Measurements from ENCODE around the gene TXNDC15.

DNA sequence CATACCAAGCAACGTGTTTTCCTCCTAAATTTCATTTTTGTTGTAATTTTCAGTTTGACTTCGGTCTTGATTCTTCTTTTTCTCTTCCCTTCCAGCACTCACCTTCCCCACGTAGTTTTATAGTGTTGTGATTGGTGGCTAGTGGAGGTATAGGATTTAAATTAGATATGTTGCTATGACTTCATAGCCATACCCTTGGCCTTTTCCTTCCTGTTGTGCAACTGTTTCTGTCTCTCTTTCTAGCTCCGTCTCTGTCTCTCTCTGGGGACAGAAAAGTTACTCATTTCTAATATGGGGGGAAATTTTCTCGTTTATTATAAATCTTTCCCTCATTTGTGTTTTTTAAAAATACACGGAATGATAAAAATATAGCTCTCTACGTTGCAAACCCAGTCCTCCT is 49.0 kb upstream of the TXNDC15 start:
- TF ChIP-seq, protein P1, sequence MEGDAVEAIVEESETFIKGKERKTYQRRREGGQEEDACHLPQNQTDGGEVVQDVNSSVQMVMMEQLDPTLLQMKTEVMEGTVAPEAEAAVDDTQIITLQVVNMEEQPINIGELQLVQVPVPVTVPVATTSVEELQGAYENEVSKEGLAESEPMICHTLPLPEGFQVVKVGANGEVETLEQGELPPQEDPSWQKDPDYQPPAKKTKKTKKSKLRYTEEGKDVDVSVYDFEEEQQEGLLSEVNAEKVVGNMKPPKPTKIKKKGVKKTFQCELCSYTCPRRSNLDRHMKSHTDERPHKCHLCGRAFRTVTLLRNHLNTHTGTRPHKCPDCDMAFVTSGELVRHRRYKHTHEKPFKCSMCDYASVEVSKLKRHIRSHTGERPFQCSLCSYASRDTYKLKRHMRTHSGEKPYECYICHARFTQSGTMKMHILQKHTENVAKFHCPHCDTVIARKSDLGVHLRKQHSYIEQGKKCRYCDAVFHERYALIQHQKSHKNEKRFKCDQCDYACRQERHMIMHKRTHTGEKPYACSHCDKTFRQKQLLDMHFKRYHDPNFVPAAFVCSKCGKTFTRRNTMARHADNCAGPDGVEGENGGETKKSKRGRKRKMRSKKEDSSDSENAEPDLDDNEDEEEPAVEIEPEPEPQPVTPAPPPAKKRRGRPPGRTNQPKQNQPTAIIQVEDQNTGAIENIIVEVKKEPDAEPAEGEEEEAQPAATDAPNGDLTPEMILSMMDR (IDR thresholded peaks at IDR 0.05) = no peak
- no peak for TF ChIP-seq POLR2A (IDR thresholded peaks at IDR 0.05)

Measured in adrenal gland (tissue), 5 donors.